BE2C (cell line): ENCODE measurements around the gene TMEM108.

Experiments used
- DNase-seq: peaks from one replicate; pipeline ENCODE4 v3.0.0-alpha.2; 2020
- H3K27me3 ChIP-seq: fragments of 250-450 bp; sonication (Bioruptor Pico); 2 replicates; pipeline ENCODE4 v1.5.1; 2020; ENCODE audit warnings: mild to moderate bottlenecking
- H3K36me3 ChIP-seq: fragments of 250-450 bp; sonication (Bioruptor Pico); 2 replicates; pipeline ENCODE4 v1.5.1; 2020; ENCODE audit warnings: mild to moderate bottlenecking
- H3K4me1 ChIP-seq: fragments of 250-450 bp; sonication (Bioruptor Pico); 2 replicates; pipeline ENCODE4 v1.5.1; 2020
- H3K4me3 ChIP-seq: 2 replicates; pipeline ENCODE4 v1.5.1; 2011; ENCODE audit warnings: low read depth, low read length
- H3K9me3 ChIP-seq: fragments of 250-450 bp; sonication (Bioruptor Pico); 2 replicates; pipeline ENCODE4 v1.5.1; 2020
- TF ChIP-seq, protein P1 (sequence below): IDR thresholded peaks from 2 replicates; pipeline ENCODE4 v1.5.1; 2012; ENCODE audit warnings: mild to moderate bottlenecking, low read depth, low read length

Gene TMEM108

DNA sequence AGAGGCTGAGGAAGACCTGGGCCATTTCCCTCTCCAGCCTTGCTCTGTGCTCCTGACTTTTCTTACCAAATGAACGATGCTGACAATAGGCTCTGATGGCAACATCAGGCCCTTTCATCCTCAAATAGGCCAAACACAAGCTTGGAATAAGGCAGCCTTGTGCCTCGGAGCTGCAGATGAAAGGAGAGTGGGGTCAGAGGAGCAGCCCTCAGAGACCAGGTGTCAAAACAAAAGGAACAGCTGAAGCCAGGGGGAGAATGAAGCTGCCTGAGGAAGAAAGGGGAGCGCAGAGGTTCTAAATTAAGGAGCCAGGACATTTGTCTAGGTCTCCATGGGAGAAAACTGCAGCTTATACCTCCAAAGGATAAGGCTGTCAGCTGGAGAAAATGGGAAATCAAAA lies 366.7 kb downstream of the TMEM108 start:
- TF ChIP-seq, protein P1, sequence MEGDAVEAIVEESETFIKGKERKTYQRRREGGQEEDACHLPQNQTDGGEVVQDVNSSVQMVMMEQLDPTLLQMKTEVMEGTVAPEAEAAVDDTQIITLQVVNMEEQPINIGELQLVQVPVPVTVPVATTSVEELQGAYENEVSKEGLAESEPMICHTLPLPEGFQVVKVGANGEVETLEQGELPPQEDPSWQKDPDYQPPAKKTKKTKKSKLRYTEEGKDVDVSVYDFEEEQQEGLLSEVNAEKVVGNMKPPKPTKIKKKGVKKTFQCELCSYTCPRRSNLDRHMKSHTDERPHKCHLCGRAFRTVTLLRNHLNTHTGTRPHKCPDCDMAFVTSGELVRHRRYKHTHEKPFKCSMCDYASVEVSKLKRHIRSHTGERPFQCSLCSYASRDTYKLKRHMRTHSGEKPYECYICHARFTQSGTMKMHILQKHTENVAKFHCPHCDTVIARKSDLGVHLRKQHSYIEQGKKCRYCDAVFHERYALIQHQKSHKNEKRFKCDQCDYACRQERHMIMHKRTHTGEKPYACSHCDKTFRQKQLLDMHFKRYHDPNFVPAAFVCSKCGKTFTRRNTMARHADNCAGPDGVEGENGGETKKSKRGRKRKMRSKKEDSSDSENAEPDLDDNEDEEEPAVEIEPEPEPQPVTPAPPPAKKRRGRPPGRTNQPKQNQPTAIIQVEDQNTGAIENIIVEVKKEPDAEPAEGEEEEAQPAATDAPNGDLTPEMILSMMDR: no peak
- Histone ChIP-seq H3K9me3 (no peaks in the 10 kb centered on the region), H3K4me1 (peaks cover 10% of the 10 kb centered on the region), H3K4me3 (no peak overlapping the region), H3K27me3 (no peaks in the 10 kb centered on the region), H3K36me3 (no peaks in the 10 kb centered on the region; the same call in 1 of the 2 replicates)
- DNase-seq: no peak

DNA sequence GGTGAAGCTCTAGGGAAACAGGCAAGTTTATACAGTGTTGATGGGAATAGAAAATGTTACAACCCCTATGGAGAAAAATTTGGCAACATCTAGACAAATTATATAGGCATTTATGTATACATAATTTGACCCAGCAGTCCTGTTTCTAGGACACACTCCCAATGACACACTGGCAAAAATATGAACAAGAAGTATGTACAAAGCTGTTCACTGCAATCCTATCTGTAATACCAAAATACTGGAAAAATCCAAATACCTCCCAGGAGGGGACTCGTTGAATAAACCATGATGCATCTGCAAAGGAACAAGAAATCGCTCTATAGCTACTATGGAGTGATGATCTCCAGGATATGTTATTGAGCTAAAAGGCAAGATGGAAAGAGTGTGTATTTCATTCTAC lies 370.2 kb downstream of the TMEM108 start:
- Histone ChIP-seq H3K4me1 (peaks cover 1% of the 10 kb centered on the region; the same call in 1 of the 2 replicates), H3K27me3 (no peaks in the 10 kb centered on the region), H3K36me3 (no peaks in the 10 kb centered on the region), H3K9me3 (no peaks in the 10 kb centered on the region), H3K4me3 (no peak overlapping the region)
- TF ChIP-seq, protein P1: no peak
- DNase-seq: no peak

DNA sequence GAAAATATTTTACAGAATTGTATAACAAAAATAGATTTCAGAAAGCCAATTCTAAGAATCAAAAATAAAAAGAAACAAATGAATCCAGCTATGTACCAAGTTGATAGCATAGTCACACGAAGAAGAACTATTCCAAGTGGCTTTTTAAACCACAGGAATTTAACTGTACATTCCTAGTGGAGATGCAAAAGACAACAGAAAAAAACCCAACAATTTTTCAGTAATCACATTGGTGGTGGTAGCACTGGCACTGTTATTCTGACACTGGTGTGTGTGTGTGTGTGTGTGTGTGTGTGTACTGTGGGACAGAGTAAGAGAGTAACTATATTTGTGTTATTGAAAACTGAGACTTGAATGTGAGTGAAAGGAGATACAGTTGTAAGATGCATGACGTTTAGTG lies 370.8 kb downstream of the TMEM108 start:
- H3K36me3 ChIP-seq: no peaks in the 10 kb centered on the region
- no peaks in the 10 kb centered on the region for H3K9me3 ChIP-seq
- H3K4me3 ChIP-seq: no peak overlapping the region
- peaks cover 5% of the 10 kb centered on the region for H3K4me1 ChIP-seq
- H3K27me3 ChIP-seq: no peaks in the 10 kb centered on the region
- DNase-seq: no peak
- TF ChIP-seq, protein P1: no peak

DNA sequence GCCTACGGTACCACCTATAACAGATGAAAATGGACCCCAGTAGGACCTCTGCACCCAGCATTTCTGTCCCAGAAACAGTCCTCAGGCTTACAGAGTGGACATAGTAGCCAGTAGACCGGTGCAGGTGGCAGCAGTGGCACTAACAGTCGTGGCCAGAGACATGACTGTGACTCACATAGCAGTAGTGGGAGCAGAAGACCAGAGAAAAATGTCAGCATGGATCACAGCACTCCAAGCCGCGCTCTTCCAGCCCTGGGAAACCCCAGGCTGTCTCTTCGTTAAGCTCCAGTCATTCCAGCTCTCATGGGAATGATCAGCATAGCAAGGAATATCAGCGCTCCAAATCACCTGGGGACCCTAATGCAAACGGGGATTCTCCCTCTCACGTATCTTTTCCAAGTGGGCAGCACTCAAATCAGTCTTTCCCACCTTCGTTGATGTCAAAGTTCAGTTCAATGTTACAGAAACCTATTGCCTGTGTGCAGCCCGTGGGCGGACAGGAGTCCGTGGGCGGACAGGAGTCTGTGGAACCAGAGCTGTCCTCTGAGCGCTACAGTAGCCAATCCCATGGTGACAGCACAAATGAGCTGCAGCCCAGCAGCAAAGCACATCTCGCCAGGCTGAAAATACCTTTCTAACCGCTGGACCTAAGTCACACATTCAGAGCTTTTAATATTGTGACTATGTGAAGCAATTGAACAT lies 372.2 kb downstream of the TMEM108 start:
- Histone ChIP-seq H3K4me1 (peaks cover 5% of the 10 kb centered on the region), H3K4me3 (peak overlapping the region; percentile 34), H3K36me3 (no peaks in the 10 kb centered on the region), H3K9me3 (no peaks in the 10 kb centered on the region), H3K27me3 (no peaks in the 10 kb centered on the region)
- no peak for DNase-seq
- TF ChIP-seq, protein P1: no peak

DNA sequence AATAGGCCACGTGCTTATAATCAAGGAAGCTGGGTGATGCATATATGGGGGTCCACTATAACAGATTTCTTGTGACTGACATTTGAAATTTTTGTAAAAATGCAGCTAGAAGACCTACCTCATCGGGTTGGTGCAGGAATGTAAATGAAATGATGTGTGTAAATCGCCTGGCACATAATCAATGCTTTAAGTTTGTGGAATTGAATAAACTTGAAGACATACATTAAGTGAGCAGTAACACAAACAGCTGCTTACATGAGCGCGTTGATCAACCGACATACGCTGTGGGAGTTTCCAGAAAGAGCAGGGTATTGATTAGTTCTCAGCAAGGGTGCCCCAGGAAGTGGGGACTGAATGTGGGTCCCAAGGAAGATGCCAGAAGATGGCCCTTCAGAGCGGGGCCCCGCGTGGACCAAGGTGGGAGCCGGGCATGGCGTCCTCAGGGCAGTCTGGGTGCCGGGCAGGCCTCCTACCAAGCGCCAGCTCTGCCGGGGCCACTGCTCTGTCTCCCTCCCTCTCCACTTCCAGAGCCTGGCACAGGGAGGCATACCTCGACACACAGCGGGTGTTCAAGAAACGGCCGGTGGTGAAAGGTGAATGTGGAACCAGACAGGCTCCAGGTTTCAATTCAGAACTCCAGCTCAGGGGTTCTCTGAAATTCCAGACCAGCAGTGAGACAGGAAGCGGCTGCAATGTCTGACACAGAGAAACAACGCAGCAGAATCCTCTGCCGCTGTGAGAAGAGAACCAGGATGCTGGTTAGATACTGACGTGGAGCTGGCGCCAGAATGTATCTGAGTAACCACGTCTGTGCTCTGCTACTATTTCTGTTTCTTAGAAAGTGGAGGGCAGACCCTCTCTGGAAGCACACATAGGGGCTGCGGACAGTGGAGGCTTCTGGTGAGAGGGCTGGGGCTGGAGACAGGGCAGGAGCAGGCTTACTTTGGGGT lies 374.3 kb downstream of the TMEM108 start:
- Histone ChIP-seq H3K27me3 (no peaks in the 10 kb centered on the region), H3K9me3 (no peaks in the 10 kb centered on the region), H3K4me3 (peak overlapping the region; percentile 51), H3K36me3 (no peaks in the 10 kb centered on the region), H3K4me1 (peaks cover 5% of the 10 kb centered on the region)
- TF ChIP-seq, protein P1: no peak
- peak; percentile 44 for DNase-seq
